KMS-11 (cell line): ENCODE results near the gene ATXN7L1.
A peak's percentile ranks its signal among the peaks of the same experiment; 100 is the strongest.

ENCODE experiments used
- H2AFZ ChIP-seq: fragments of 200-600 bp; sonication (generic); 2 replicates; pipeline ENCODE4 v1.6.1; 2016; ENCODE audit warnings: antibody characterized with exemption, mixed run types, low read depth
- H3K27ac ChIP-seq: fragments of 200-600 bp; sonication (generic); 2 replicates; pipeline ENCODE4 v1.6.1; 2016; ENCODE audit warnings: mild to moderate bottlenecking, mixed run types
- H3K27me3 ChIP-seq: fragments of 200-600 bp; sonication (generic); 2 replicates; pipeline ENCODE4 v1.6.1; 2017; ENCODE audit warnings: mild to moderate bottlenecking, low read depth, mixed run types, moderate library complexity; ENCODE audit not compliant: insufficient read depth
- H3K36me3 ChIP-seq: fragments of 200-600 bp; sonication (generic); 2 replicates; pipeline ENCODE4 v1.6.1; 2017; ENCODE audit warnings: mild to moderate bottlenecking, mixed run types; ENCODE audit not compliant: insufficient read depth
- H3K4me1 ChIP-seq: fragments of 200-600 bp; sonication (generic); 2 replicates; pipeline ENCODE4 v1.6.1; 2016; ENCODE audit warnings: mild to moderate bottlenecking, low read depth, mixed run types; ENCODE audit not compliant: poor library complexity, severe bottlenecking
- H3K4me2 ChIP-seq: fragments of 200-600 bp; sonication (generic); 2 replicates; pipeline ENCODE4 v1.7.0; 2016; ENCODE audit warnings: mild to moderate bottlenecking, mixed run types
- H3K4me3 ChIP-seq: fragments of 200-600 bp; sonication (generic); IDR thresholded peaks from 2 replicates; pipeline ENCODE4 v1.6.1; 2017; ENCODE audit warnings: low read depth, low read length, mixed read lengths; ENCODE audit not compliant: insufficient read depth
- H3K79me2 ChIP-seq: fragments of 200-600 bp; sonication (generic); 2 replicates; pipeline ENCODE4 v1.6.1; 2016; ENCODE audit warnings: low read depth, mixed run types; ENCODE audit not compliant: insufficient read depth
- H3K9ac ChIP-seq: fragments of 200-600 bp; sonication (generic); 2 replicates; pipeline ENCODE4 v1.6.1; 2016; ENCODE audit warnings: mild to moderate bottlenecking, mixed run types
- H4K20me1 ChIP-seq: fragments of 200-600 bp; sonication (generic); 2 replicates; pipeline ENCODE4 v1.6.1; 2016; ENCODE audit warnings: mild to moderate bottlenecking, mixed run types; ENCODE audit not compliant: insufficient read depth
- CTCF ChIP-seq: fragments of 200-600 bp; sonication (generic); conservative IDR thresholded peaks from 2 replicates; pipeline ENCODE4 v1.6.1; 2017; ENCODE audit warnings: low read depth, mild to moderate bottlenecking, antibody characterized with exemption, low read length, moderate library complexity, mixed read lengths

ATXN7L1 gene

GRCh38 chr7:105877736-105878135, 1.3 kb upstream of the ATXN7L1 start:
- no peak for TF ChIP-seq CTCF
- H3K4me3 ChIP-seq = no peak overlapping the region
- H3K27me3 ChIP-seq = no peaks in the 10 kb centered on the region
- H4K20me1 ChIP-seq = no peaks in the 10 kb centered on the region
- H3K27ac ChIP-seq = no peak overlapping the region
- H3K4me2 ChIP-seq = no peak overlapping the region; the same call in 1 of the 2 replicates
- peaks cover 6% of the 10 kb centered on the region for H3K4me1 ChIP-seq
- H2AFZ ChIP-seq = no peak overlapping the region
- no peaks in the 10 kb centered on the region for H3K36me3 ChIP-seq
- H3K79me2 ChIP-seq = no peaks in the 10 kb centered on the region
- H3K9ac ChIP-seq = no peak overlapping the region

- Histone ChIP-seq H2AFZ (peak overlapping the region; percentile 86), H3K4me2 (peak overlapping the region; percentile 64), H3K4me3 (no peak overlapping the region), H3K9ac (peak overlapping the region; percentile 64; the same call in 1 of the 2 replicates), H3K79me2 (no peaks in the 10 kb centered on the region), H3K27me3 (no peaks in the 10 kb centered on the region), H3K36me3 (no peaks in the 10 kb centered on the region), H3K4me1 (peaks cover 6% of the 10 kb centered on the region), H3K27ac (no peak overlapping the region), H4K20me1 (no peaks in the 10 kb centered on the region)
- peak; percentile 19; the same call in 1 of the 2 replicates for TF ChIP-seq CTCF
Measured at GRCh38 chr7:105876964-105877601, 684 bp upstream of the ATXN7L1 start.

- peak overlapping the region; percentile 57 for H3K4me2 ChIP-seq
- peak overlapping the region; percentile 99 for H2AFZ ChIP-seq
- H3K27me3 ChIP-seq = no peaks in the 10 kb centered on the region
- peak overlapping the region; percentile 60; the same call in 1 of the 2 replicates for H3K9ac ChIP-seq
- no peak overlapping the region for H3K27ac ChIP-seq
- H4K20me1 ChIP-seq = no peaks in the 10 kb centered on the region
- peaks cover 6% of the 10 kb centered on the region for H3K4me1 ChIP-seq
- H3K4me3 ChIP-seq = no peak overlapping the region
- TF ChIP-seq CTCF = no peak
- no peaks in the 10 kb centered on the region for H3K36me3 ChIP-seq
- no peaks in the 10 kb centered on the region for H3K79me2 ChIP-seq
Measured at GRCh38 chr7:105875505-105875904, 894 bp downstream of the ATXN7L1 start.

GRCh38 chr7:105874055-105874454, 2.3 kb downstream of the ATXN7L1 start:
- no peak for TF ChIP-seq CTCF
- H3K36me3 ChIP-seq = no peaks in the 10 kb centered on the region
- peaks cover 6% of the 10 kb centered on the region for H3K4me1 ChIP-seq
- H3K9ac ChIP-seq = no peak overlapping the region
- no peaks in the 10 kb centered on the region for H3K27me3 ChIP-seq
- no peak overlapping the region for H3K4me3 ChIP-seq
- H2AFZ ChIP-seq = no peak overlapping the region
- H4K20me1 ChIP-seq = no peaks in the 10 kb centered on the region
- H3K79me2 ChIP-seq = no peaks in the 10 kb centered on the region
- H3K27ac ChIP-seq = no peak overlapping the region
- no peak overlapping the region for H3K4me2 ChIP-seq
